ES-I3 (cell line): ENCODE results near the gene MVK.

ENCODE experiments used
- H3K36me3 ChIP-seq: 2 replicates; pipeline ENCODE4 v1.6.1; 2013; ENCODE audit warnings: mild to moderate bottlenecking, low read length, control low read depth, moderate library complexity; ENCODE audit not compliant: insufficient read depth
- H3K4me1 ChIP-seq: 2 replicates; pipeline ENCODE4 v1.6.1; 2013; ENCODE audit warnings: mild to moderate bottlenecking, control low read depth, low read length; ENCODE audit not compliant: insufficient read depth
- H3K9ac ChIP-seq: 2 replicates; pipeline ENCODE4 v1.6.1; 2013; ENCODE audit warnings: low read depth, mild to moderate bottlenecking, low read length, moderate library complexity
- H3K9me3 ChIP-seq: 2 replicates; pipeline ENCODE4 v1.6.1; 2013; ENCODE audit warnings: mild to moderate bottlenecking, low read length, moderate library complexity; ENCODE audit not compliant: control insufficient read depth, insufficient read depth

Gene MVK

DNA sequence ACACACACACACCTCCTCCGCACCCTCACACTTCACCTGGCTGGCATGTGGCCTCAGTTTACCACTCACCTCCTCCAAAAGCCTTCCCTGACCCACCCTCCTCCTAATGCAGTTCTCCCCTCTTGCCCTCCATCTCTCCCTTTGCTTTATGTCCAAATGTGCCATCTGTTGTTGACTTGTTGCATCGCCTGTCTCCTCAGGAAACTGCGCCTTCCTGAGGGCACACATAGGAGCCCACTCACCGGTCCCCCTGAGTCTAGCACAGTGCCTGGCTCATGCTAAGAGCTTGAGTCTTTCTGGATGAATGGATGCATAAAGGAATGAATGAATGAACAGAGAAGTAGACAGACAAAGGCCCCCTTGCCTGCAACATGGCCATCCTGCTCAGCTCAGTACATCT, 34.0 kb downstream of the MVK start:
- H3K4me1 ChIP-seq, result no peaks in the 10 kb centered on the region
- H3K9ac ChIP-seq, result no peak overlapping the region
- H3K36me3 ChIP-seq, result no peaks in the 10 kb centered on the region
- H3K9me3 ChIP-seq, result no peaks in the 10 kb centered on the region

DNA sequence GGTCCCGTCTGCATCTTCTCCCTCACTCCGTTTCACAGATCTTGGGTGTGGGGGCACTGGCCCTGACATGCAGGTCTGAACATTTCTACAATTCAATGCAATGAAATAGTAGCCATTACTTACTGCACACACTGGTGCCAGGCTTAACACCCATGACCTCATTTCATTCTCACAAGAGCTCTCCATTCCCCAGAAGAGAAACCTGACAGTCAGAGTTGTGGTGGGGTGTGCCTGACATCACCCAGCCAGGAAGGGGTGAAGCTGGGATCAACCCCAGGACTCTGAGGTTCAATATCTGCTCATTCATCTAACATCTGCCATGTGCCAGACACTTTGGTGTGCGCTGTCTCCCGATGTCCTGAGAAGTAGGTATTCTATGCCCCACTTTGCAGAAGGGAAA, 34.7 kb downstream of the MVK start:
- Histone ChIP-seq H3K9me3 (no peaks in the 10 kb centered on the region), H3K9ac (no peak overlapping the region), H3K36me3 (no peaks in the 10 kb centered on the region), H3K4me1 (0 out of 2 replicates have a peak, but pooled peaks cover under 1% of the 10 kb centered on the region)

DNA sequence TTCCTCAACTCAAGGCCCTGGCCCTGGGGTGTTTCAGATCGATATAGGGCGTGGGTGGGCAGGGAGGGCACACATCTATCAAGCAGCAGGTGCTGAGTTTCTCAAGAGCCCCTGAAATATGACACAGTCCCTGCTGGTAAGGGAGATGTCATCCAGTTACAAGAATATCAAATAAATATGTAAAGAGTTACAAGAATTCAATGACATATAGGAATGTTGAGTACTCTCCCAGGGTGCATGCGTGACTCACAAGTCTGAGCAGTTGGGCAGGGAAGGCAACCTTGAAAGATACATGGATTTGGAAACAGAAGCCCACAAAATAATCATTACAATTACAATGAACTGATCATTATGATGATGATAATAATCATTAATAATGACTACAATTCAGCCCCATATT, 35.2 kb downstream of the MVK start:
- Histone ChIP-seq H3K36me3 (no peaks in the 10 kb centered on the region), H3K9me3 (no peaks in the 10 kb centered on the region), H3K9ac (no peak overlapping the region), H3K4me1 (0 out of 2 replicates have a peak, but pooled peaks cover 3% of the 10 kb centered on the region)

DNA sequence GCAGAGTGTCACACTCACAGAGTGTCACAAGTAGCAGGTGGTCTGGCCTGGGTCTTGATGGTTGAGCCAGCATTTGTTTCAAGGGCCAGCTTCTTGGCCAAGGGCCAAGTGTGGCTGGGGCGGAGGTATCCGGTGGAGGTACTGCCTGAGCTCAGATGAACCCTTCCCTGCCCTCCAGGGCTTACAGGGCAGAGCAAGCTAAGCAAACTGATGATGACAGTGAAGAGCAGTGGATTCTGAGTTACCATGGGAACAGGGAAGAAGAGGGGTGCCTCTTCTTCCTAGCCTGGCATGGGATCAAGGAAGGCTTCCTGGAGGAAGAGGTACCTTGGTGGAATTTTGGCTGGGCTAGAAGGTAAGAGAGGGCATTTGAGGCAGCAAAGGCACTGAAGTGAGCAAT, 35.7 kb downstream of the MVK start:
- no peak overlapping the region for H3K9ac ChIP-seq
- no peaks in the 10 kb centered on the region for H3K36me3 ChIP-seq
- 0 out of 2 replicates have a peak, but pooled peaks cover 3% of the 10 kb centered on the region for H3K4me1 ChIP-seq
- H3K9me3 ChIP-seq, result no peaks in the 10 kb centered on the region

DNA sequence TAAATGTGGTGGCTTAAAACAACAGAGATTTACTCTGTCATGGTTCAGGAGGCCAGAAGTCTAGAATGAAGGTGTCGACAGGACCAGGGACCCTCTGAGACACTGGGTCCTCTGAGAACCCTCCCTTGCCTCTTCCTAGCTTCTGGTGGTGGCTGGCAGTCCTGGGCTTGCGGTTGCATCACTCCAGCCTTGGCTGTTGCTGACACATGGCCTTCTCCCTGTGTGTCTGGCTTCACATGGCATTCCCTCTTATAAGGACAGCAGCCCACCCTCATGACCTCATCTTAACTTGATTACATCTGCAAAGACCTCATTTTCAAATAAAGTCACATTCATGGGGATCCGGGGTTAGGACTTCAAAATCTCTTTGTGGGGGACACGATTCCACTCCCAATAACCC, 36.9 kb downstream of the MVK start:
- no peaks in the 10 kb centered on the region for H3K9me3 ChIP-seq
- 0 out of 2 replicates have a peak, but pooled peaks cover 3% of the 10 kb centered on the region for H3K4me1 ChIP-seq
- no peak overlapping the region for H3K9ac ChIP-seq
- no peaks in the 10 kb centered on the region for H3K36me3 ChIP-seq

DNA sequence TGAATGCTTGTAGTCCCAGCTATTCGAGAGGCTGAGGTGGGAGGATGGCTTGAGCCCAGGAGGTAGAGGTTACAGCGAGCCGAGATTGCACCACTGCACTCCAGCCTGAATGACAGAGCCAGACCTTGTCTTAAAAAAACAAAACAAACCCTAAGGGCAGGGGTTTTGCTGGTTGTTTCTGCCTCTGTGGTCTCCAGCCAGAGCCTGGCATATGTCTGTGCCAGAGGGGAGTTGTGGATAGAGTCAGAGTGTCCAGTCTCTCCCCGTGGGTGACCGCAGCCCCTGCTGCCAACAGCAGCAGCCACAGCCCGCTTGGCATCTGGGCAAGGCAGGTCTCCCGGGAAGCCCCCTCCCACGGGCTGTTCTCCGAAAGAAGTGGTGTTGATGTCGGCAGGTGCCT, 37.6 kb downstream of the MVK start:
- Histone ChIP-seq H3K9me3 (no peaks in the 10 kb centered on the region), H3K4me1 (0 out of 2 replicates have a peak, but pooled peaks cover 3% of the 10 kb centered on the region), H3K36me3 (no peaks in the 10 kb centered on the region), H3K9ac (no peak overlapping the region)

DNA sequence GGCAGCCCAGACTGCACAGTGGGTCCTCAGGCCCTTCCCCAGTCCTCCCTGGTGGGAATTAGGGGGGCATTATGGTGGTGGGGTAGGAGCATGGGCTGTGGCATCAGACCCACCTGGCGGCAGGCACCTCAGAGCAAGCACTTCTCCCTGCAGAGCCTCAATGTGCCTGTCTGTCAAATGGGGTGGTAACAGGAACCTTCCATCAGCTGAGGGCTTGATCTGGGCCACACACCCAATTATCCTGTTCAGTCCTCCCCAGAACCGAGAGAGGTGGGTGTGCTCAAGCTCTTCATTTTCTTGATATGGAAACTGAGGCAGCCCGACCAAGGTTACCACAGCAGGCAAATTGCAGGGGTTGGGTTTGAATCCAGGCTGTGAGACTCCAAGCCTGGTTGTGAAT, 38.4 kb downstream of the MVK start:
- Histone ChIP-seq H3K9me3 (no peaks in the 10 kb centered on the region), H3K9ac (no peak overlapping the region), H3K36me3 (no peaks in the 10 kb centered on the region), H3K4me1 (0 out of 2 replicates have a peak, but pooled peaks cover 3% of the 10 kb centered on the region)

DNA sequence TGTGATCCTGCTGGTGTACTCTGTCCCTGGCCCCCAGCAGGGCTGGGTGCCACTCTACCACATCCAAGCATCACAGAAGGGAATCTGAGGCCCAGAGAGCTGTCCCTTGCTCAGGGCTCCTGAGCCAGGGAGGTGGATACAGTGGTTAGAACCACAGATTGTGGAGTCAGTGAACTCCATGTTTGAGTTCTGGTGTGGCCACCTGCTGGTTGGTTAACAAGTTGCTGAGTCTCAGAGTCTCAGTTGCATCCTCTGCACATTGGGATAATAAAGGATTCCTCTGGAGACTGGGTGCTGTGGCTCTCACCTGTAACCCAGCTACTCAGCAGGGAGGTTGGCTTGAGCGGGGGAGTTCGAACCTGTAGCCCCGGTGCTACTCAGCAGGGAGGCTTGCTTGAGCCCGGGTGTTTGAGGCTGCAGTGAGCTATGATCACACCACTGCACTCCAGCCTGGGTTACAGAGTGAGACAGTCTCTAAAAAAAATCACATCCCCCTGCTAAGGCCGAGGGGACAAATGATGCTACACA, 39.4 kb downstream of the MVK start:
- Histone ChIP-seq H3K9me3 (no peaks in the 10 kb centered on the region), H3K4me1 (0 out of 2 replicates have a peak, but pooled peaks cover 3% of the 10 kb centered on the region), H3K9ac (no peak overlapping the region), H3K36me3 (no peaks in the 10 kb centered on the region)

DNA sequence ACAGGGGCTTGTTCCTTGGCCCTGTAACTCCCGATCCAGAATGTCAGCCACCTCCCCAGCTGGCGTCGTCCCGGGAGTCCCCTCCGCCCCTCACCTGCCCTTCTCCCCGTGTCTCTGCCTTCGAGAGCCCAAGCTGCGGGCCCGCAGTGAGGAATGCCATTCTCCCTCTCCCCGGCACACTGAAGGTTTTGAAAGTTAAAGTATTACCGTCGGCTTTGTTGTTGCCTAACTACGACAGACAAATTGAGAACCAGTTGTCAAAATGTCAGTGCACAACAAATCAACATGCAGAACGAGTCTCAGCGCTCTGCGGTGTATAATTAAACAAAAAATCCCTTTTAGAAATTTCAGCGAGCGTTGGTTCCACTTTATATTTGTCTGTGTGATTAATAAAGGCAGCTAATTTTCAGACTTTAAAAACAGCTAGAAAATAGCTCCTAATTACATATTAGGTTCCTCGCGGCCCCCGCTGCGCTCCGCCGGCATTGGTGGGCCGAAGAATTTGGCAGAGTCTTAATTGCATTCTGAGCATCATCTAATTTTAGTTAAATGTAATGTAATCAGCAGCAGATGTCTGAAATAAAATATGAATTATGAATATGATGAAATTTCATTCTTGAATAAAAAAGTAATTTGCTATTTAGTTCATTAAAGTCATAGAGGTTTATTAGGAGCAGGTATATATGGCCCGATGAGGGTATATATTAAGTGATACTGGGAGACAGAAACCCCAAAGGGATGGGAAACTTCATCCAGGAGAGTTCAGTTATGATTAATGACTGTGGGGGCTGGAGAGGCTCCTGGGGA, 40.3 kb downstream of the MVK start:
- Histone ChIP-seq H3K9ac (no peak overlapping the region), H3K4me1 (0 out of 2 replicates have a peak, but pooled peaks cover 3% of the 10 kb centered on the region), H3K36me3 (no peaks in the 10 kb centered on the region), H3K9me3 (no peaks in the 10 kb centered on the region)

DNA sequence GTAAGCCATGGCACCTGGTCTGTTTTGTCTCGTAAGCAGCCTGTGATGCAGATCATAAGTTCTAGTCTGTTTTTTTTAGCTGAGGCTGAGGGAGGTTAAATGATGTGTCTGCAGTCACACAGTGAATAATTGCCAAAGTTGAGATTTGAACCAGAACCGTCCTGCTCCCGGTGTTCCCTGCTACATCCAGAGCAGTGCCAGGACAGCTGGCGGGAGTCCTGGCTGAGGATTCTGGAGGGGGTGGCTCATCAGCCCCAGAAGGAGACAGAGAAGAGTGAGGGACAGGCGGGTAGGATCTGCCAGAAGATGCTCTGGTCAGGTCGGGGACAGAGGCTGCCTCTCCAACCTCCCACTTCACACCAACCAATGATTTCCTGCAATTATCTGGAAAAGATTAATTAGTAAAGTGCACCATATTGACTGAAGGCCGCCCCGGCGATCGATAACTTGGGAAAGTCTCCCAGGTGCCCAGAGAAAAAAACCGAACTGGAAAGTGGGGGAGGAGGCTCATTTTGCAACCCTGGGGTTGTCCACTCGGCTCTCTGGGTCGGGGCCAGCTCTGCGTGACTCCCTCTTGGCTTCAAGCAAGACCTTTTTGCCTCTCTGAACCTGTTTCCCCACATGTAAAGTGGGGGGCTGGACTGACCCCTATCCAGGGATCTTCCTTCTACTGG, 42.1 kb downstream of the MVK start:
- no peaks in the 10 kb centered on the region for H3K9me3 ChIP-seq
- H3K4me1 ChIP-seq, result 0 out of 2 replicates have a peak, but pooled peaks cover 3% of the 10 kb centered on the region
- no peaks in the 10 kb centered on the region for H3K36me3 ChIP-seq
- no peak overlapping the region for H3K9ac ChIP-seq

DNA sequence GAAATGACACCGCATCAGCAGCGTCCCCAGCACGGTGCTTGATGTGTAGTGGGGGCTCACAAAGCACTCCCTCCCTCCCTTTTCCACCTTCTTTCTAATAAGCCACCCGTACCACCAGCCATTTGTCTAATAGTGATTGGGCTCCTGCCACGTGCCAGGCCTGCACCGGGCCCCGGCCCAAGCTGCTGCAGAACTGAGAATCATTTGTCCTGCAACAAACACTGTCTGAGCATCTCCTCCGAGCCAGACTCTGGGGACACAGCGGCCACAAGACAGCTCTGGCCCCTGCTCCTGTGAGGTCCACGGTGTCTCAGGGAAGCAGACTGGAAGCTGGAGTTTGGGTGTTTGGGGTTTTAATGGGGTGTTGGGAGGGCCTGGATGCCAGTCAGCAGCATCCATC, 43.9 kb downstream of the MVK start:
- H3K9ac ChIP-seq, result no peak overlapping the region
- H3K4me1 ChIP-seq, result peaks cover 8% of the 10 kb centered on the region; the same call in 1 of the 2 replicates
- no peaks in the 10 kb centered on the region for H3K36me3 ChIP-seq
- no peaks in the 10 kb centered on the region for H3K9me3 ChIP-seq

DNA sequence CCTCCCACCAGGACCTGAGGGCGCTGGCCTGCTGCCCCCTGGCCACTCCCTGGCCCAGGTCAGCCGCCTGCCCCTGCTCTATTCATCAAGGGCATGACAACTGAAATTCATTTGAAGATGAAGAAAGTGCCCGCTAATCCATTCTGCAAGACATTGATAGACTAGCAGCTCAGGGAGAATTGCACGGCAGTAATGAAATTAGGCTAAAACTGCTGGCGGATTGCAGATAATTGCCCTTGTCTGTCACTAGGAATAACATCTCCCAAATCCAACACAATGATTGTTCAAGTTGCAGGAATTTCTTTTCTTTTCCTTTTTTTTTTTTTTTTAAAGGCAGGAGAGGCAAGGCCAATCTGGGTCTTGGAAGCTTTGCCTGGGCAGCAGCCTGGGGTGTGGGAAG, 44.5 kb downstream of the MVK start:
- peaks cover 8% of the 10 kb centered on the region; the same call in 1 of the 2 replicates for H3K4me1 ChIP-seq
- no peaks in the 10 kb centered on the region for H3K9me3 ChIP-seq
- H3K36me3 ChIP-seq, result no peaks in the 10 kb centered on the region
- no peak overlapping the region for H3K9ac ChIP-seq

DNA sequence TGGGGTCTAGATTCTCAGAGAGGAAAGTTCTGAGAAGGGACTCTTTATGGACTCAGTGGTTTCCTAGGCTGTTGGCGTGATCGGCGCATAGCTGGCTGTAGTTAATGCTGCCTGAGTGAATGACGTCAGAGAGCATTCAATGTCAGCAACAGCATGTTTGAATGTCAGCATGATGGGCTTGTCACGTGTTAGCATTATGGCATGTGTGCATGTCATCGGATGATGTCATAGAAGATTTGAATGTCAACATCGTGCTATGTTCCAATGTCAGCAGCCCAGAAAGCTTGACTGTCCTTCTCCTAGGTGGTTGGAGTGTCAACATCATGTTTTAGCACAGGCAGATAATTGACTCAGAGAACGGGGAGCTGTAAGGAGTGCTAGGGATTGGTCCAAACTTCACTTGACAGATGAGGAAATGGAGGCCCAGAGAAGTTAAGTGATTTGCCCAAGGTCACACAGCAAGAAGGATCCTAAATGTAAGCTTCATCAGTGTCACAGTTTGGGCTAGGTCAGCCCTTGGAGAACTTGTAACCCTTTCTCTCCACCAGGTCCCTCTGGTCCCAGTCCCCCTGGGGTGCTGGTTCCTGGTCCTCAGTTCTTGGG, 45.5 kb downstream of the MVK start:
- Histone ChIP-seq H3K9me3 (no peaks in the 10 kb centered on the region), H3K9ac (no peak overlapping the region), H3K4me1 (peaks cover 6% of the 10 kb centered on the region; the same call in 1 of the 2 replicates)

DNA sequence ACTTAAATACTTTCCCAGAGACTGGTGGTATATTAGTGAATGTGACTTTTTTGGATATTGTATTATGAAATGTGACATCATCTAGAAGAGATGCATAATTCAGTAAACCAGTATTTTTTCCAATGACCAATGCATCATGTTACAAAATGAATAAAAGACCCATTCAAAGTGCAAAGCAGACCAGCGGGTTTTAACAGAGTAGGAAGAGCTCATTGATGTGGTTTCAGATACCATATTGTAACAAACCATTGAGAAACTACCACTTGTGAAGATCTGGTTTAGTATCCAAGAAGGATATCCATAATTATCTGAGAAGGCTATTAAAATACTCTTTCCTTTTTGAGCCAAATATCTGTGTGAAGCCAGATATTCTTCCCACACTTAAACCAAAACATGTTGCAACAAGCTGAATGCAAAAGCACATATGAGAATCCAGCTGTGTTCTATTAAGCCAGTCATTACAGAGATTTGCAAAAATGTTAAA, 47.7 kb downstream of the MVK start:
- no peaks in the 10 kb centered on the region for H3K36me3 ChIP-seq
- H3K9me3 ChIP-seq, result no peaks in the 10 kb centered on the region
- H3K4me1 ChIP-seq, result peaks cover 8% of the 10 kb centered on the region; the same call in 1 of the 2 replicates

More for the DNA sequence above, 45.5 kb downstream of the MVK start:
- H3K36me3 ChIP-seq, result no peaks in the 10 kb centered on the region

More for the DNA sequence above, 47.7 kb downstream of the MVK start:
- H3K9ac ChIP-seq, result no peak overlapping the region
